ENCODE measurements around the gene KLHL35.

The KLHL35 gene

GRCh38 chr11:75478783-75479596 is 46.0 kb upstream of the KLHL35 start:
- H3K36me3 ChIP-seq, result no peaks in the 10 kb centered on the region
- H3K4me1 ChIP-seq (ENCODE audit: control insufficient read depth in 1 of 2, insufficient read depth in 1 of 2, low read depth in 1 of 2, low read length in 1 of 2), result peaks cover 0 to 40% of the 10 kb centered on the region in 2 experiments
- TF ChIP-seq, protein P1, sequence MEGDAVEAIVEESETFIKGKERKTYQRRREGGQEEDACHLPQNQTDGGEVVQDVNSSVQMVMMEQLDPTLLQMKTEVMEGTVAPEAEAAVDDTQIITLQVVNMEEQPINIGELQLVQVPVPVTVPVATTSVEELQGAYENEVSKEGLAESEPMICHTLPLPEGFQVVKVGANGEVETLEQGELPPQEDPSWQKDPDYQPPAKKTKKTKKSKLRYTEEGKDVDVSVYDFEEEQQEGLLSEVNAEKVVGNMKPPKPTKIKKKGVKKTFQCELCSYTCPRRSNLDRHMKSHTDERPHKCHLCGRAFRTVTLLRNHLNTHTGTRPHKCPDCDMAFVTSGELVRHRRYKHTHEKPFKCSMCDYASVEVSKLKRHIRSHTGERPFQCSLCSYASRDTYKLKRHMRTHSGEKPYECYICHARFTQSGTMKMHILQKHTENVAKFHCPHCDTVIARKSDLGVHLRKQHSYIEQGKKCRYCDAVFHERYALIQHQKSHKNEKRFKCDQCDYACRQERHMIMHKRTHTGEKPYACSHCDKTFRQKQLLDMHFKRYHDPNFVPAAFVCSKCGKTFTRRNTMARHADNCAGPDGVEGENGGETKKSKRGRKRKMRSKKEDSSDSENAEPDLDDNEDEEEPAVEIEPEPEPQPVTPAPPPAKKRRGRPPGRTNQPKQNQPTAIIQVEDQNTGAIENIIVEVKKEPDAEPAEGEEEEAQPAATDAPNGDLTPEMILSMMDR (IDR thresholded peaks at IDR 0.05), result no peak
- no peak overlapping the region for H3K4me3 ChIP-seq (ENCODE audit: low read depth in 1 of 2, low read length in 1 of 2)
- H3K27me3 ChIP-seq, result no peaks in the 10 kb centered on the region
- H3K9me3 ChIP-seq, result no peaks in the 10 kb centered on the region
- no peak overlapping the region for H3K27ac ChIP-seq

GRCh38 chr11:75477614-75477935 is 44.6 kb upstream of the KLHL35 start:
- H3K9me3 ChIP-seq, result no peaks in the 10 kb centered on the region
- peaks cover 0 to 38% of the 10 kb centered on the region in 2 experiments for H3K4me1 ChIP-seq (ENCODE audit: control insufficient read depth in 1 of 2, insufficient read depth in 1 of 2, low read depth in 1 of 2, low read length in 1 of 2)
- H3K36me3 ChIP-seq, result no peaks in the 10 kb centered on the region
- no peak overlapping the region for H3K27ac ChIP-seq
- H3K27me3 ChIP-seq, result no peaks in the 10 kb centered on the region
- TF ChIP-seq, protein P1 (IDR thresholded peaks at IDR 0.05), result no peak
- H3K4me3 ChIP-seq (ENCODE audit: low read depth in 1 of 2, low read length in 1 of 2), result no peak overlapping the region

DNA sequence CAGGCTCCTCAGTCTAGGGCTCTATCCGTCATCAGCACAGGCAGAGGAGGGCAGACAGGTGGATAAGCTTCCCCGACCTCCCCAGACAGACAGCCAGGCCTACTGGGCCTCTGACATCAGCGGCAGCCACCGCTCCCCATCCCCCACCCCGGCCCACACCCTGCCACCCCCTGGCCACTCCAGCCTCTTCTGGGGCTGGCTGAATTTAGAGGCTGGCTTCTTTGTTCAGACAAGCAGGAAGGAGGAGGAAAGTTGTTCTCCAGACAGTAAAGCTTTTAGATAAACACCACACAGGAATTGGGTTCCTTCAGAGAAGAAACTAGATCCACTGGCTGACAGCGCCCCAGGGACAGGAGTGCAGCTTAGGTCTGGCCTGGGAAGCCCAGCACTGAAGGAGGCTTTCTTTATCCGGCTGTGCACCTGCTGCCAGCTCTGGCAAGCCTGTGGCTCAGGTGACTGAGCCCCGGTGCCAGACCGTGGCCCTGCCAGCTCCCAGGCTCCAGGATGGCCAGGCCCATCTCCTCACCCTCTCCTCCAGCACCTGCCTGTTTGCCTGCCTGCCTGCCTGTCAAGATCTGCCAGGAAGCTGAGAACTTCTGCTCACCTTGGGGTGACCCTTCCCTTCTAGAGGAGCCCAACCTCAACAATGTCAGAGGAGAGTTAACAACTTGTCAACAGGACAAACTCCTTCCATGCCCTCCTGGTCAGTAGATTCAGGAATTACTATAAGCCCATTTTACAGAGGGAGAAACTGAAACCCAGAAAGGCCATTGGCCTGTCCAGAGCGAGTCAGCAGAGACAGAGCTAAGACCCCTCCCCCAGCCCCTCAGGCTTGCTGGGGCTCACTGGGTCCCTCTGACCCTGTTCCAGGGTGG is 44.0 kb upstream of the KLHL35 start:
- Histone ChIP-seq H3K4me1 (ENCODE audit: control insufficient read depth in 1 of 2, insufficient read depth in 1 of 2, low read depth in 1 of 2, low read length in 1 of 2) (peaks cover 0 to 32% of the 10 kb centered on the region in 2 experiments), H3K36me3 (no peaks in the 10 kb centered on the region), H3K9me3 (no peaks in the 10 kb centered on the region), H3K4me3 (ENCODE audit: low read depth in 1 of 2, low read length in 1 of 2) (no peak overlapping the region), H3K27me3 (no peaks in the 10 kb centered on the region), H3K27ac (no peak overlapping the region)
- TF ChIP-seq, protein P1 (IDR thresholded peaks at IDR 0.05), result no peak

- Histone ChIP-seq H3K27ac (no peak overlapping the region), H3K36me3 (no peaks in the 10 kb centered on the region), H3K9me3 (no peaks in the 10 kb centered on the region), H3K4me1 (ENCODE audit: control insufficient read depth in 1 of 2, insufficient read depth in 1 of 2, low read depth in 1 of 2, low read length in 1 of 2) (peaks cover 0 to 22% of the 10 kb centered on the region in 2 experiments), H3K27me3 (no peaks in the 10 kb centered on the region), H3K4me3 (ENCODE audit: low read depth in 1 of 2, low read length in 1 of 2) (peak overlapping the region in 1 of 2 experiments; percentile 43)
- TF ChIP-seq, protein P1 (IDR thresholded peaks at IDR 0.05), result no peak
Observed at GRCh38 chr11:75475767-75476650, 43.0 kb upstream of the KLHL35 start.

Measured in neutrophil (primary cell).